Testis (tissue), 3 donors: ENCODE data around the gene ELAVL4. TPM values are rescaled to one million over a fixed set of nuclear protein-coding genes. Genes with fewer than 3 reads are reported as not detected.

Experiments
- DNase-seq: peaks from one replicate; pipeline ENCODE4 v3.0.0-alpha.2; 2019
- H3K27ac ChIP-seq, 2 donors: fragments of 200-600 bp; sonication (generic); one replicate each; pipeline ENCODE4 v1.5.1; 2019
- H3K27me3 ChIP-seq: fragments of 200-600 bp; sonication (generic); one replicate; pipeline ENCODE4 v1.5.1; 2019
- H3K36me3 ChIP-seq: fragments of 200-600 bp; sonication (generic); one replicate; pipeline ENCODE4 v1.5.1; 2017; ENCODE audit warnings: low read depth; ENCODE audit errors: missing control alignments
- H3K4me1 ChIP-seq: fragments of 200-600 bp; sonication (generic); one replicate; pipeline ENCODE4 v1.5.1; 2019
- H3K4me3 ChIP-seq, 2 donors: fragments of 200-600 bp; sonication (generic); one replicate each; pipeline ENCODE4 v1.5.1; 2017 to 2019
- H3K9me3 ChIP-seq: fragments of 200-600 bp; sonication (generic); one replicate; pipeline ENCODE4 v1.5.1; 2017
- POLR2A ChIP-seq: fragments of 450-650 bp; IDR thresholded peaks from one replicate; pipeline ENCODE4 v1.6.1; 2017; ENCODE audit warnings: antibody characterized with exemption, mild to moderate bottlenecking, moderate library complexity
- WGBS, 2 donors: methylation state at CpG; one replicate each; pipeline ENCODE4 v1.1.5; 2018; 5-methylcytosine and 5-hydroxymethylcytosine counted together
- intact Hi-C: fragments of 100-400 bp; cut with DNase I; formaldehyde crosslinking; loops from one replicate; pipeline ENCODE4 v1.15.1; 2023; ENCODE audit warnings: low total_unique reads
- polyA plus RNA-seq: library from polyadenylated mRNA; stranded (reverse); fragments of 350-450 nt; fragmentation: Illumina TruSeq; extraction: RNeasy Lipid Tissue Mini Kit (QIAGEN cat#74804); gene quantifications from one replicate; pipeline ENCODE4 v1.2.3, GENCODE V29; 2014; ENCODE audit warnings: low read depth, low replicate concordance; ENCODE audit not compliant: insufficient read depth
- total RNA-seq, 2 donors: library from RNA; depleted of rRNA; stranded (reverse); fragments of >200 nt; gene quantifications; one replicate each; pipeline ENCODE4 v1.2.3, GENCODE V29; 2016
- TF ChIP-seq, protein P1 (sequence below), 3 experiments: fragments of 450-650 bp in 2 of 3; fragments of 200-600 bp in 1 of 3; sonication (generic) in 1 of 3; IDR thresholded peaks; one replicate each; pipeline ENCODE4 v1.5.1; 2016 to 2019; ENCODE audit warnings: antibody characterized with exemption in 3 of 3, mild to moderate bottlenecking in 2 of 3, moderate library complexity in 1 of 3

ELAVL4 gene
- total and polyA plus RNA-seq, 3 donors from 2014 or later: 9.0 to 21.0 (median 12.1) TPM

GRCh38 chr1:50208756-50209155, 100.0 kb downstream of the ELAVL4 start:
- TF ChIP-seq POLR2A: no peak
- TF ChIP-seq, protein P1, sequence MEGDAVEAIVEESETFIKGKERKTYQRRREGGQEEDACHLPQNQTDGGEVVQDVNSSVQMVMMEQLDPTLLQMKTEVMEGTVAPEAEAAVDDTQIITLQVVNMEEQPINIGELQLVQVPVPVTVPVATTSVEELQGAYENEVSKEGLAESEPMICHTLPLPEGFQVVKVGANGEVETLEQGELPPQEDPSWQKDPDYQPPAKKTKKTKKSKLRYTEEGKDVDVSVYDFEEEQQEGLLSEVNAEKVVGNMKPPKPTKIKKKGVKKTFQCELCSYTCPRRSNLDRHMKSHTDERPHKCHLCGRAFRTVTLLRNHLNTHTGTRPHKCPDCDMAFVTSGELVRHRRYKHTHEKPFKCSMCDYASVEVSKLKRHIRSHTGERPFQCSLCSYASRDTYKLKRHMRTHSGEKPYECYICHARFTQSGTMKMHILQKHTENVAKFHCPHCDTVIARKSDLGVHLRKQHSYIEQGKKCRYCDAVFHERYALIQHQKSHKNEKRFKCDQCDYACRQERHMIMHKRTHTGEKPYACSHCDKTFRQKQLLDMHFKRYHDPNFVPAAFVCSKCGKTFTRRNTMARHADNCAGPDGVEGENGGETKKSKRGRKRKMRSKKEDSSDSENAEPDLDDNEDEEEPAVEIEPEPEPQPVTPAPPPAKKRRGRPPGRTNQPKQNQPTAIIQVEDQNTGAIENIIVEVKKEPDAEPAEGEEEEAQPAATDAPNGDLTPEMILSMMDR (IDR thresholded peaks at IDR 0.05): no peak
- 56 to 63% methylated on average over 1 of the region's 1 CpG for WGBS, 2 donors
- Histone ChIP-seq H3K4me1 (no peaks in the 10 kb centered on the region), H3K27me3 (no peaks in the 10 kb centered on the region), H3K9me3 (no peaks in the 10 kb centered on the region), H3K4me3 (no peak overlapping the region), H3K27ac (no peak overlapping the region), H3K36me3 (no peaks in the 10 kb centered on the region)
- intact Hi-C loops: no loop called here
- no peak for DNase-seq

DNA sequence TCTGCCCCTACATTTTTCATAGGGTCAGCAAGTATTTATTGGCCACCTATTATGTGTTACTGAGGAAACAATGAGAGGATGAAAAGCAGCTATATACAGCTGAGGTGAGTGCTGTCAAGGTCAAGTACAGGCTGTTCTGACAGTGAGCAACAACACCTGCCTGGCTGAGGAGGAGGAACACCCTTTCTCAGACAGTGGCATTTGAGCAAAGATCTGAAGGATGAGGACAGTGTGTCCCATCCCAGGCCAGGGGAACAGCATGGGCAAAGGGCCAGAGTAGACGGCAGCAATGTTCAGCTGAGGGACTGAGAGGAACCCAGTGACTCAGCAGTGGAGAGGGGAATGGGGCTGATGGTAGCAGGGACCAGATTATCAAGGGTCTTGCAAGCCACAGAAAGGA, 101.0 kb downstream of the ELAVL4 start:
- intact Hi-C loops: no loop called here
- Histone ChIP-seq H3K4me1 (no peaks in the 10 kb centered on the region), H3K27me3 (no peaks in the 10 kb centered on the region), H3K9me3 (no peaks in the 10 kb centered on the region), H3K4me3 (no peak overlapping the region), H3K27ac (no peak overlapping the region), H3K36me3 (no peaks in the 10 kb centered on the region)
- TF ChIP-seq, protein P1 (IDR thresholded peaks at IDR 0.05): no peak
- no peak for TF ChIP-seq POLR2A
- no peak for DNase-seq
- WGBS, 2 donors: 19 to 29% methylated on average over 1 of the region's 1 CpG

DNA sequence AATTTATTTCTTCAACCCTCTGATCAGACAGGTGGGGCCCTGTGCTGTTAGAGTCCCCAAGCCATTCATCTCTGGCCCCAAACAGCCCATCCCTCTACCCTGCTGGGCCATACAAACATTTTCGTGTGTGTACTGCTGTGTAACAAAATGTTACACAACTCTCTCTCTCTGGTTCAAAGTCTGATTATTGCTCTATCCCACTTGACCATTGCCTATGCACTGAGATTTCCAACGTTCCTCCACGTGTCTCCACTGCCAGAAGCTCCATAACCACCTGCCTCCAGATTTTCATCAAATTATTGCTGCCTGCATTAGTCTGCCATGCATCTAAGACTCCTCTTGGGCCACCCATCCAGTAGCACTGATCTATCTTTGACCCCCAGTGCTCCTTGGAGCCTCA, 104.8 kb downstream of the ELAVL4 start:
- Histone ChIP-seq H3K9me3 (no peaks in the 10 kb centered on the region), H3K27ac (no peak overlapping the region), H3K4me3 (no peak overlapping the region), H3K36me3 (no peaks in the 10 kb centered on the region), H3K27me3 (no peaks in the 10 kb centered on the region), H3K4me1 (no peaks in the 10 kb centered on the region)
- WGBS, 2 donors: 79 to 81% methylated on average over 3 of the region's 3 CpGs
- intact Hi-C loops: no loop called here
- TF ChIP-seq POLR2A: no peak
- TF ChIP-seq, protein P1 (IDR thresholded peaks at IDR 0.05): no peak
- no peak for DNase-seq

- WGBS, 2 donors: 73 to 79% methylated on average over 5 to 8 of the region's 8 CpGs
- intact Hi-C loops: no loop called here
- no peaks in the 10 kb centered on the region for H3K9me3 ChIP-seq
- no peaks in the 10 kb centered on the region for H3K4me1 ChIP-seq
- TF ChIP-seq POLR2A: no peak
- TF ChIP-seq, protein P1 (IDR thresholded peaks at IDR 0.05): no peak
- DNase-seq: no peak
- H3K4me3 ChIP-seq: no peak overlapping the region
- H3K36me3 ChIP-seq: no peaks in the 10 kb centered on the region
- H3K27ac ChIP-seq: no peak overlapping the region
- no peaks in the 10 kb centered on the region for H3K27me3 ChIP-seq
Measured at GRCh38 chr1:50214717-50215116, 106.0 kb downstream of the ELAVL4 start.

GRCh38 chr1:50218344-50219120, 109.8 kb downstream of the ELAVL4 start:
- H3K27ac ChIP-seq: no peak overlapping the region
- no peaks in the 10 kb centered on the region for H3K36me3 ChIP-seq
- no peak for TF ChIP-seq POLR2A
- TF ChIP-seq, protein P1 (IDR thresholded peaks at IDR 0.05): no peak
- DNase-seq: no peak
- H3K4me1 ChIP-seq: no peaks in the 10 kb centered on the region
- H3K9me3 ChIP-seq: no peaks in the 10 kb centered on the region
- no peak overlapping the region for H3K4me3 ChIP-seq
- 75 to 82% methylated on average over 7 of the region's 7 CpGs for WGBS, 2 donors
- intact Hi-C loops: no loop called here
- H3K27me3 ChIP-seq: no peaks in the 10 kb centered on the region
